ENCODE measurements around the gene SRP14. TPM values are rescaled to one million over a fixed set of nuclear protein-coding genes. Genes with fewer than 3 reads are reported as not detected.

SRP14 gene
- total RNA-seq, 1 experiment from 2014 or later = 166 TPM

- POLR2A ChIA-PET = interaction anchor here (0.6 kb wide), 1 partner anchor 176 kb away, joined by 6 read pairs; no protein-coding TSS in a partner anchor
- H3K4me1 ChIP-seq (ENCODE audit: control insufficient read depth, insufficient read depth, low read length) = peaks cover 21% of the 10 kb centered on the region
- in situ Hi-C loops (cut with HindIII; ENCODE audit: low pct_unique_long_range_greater_than_20kb, low sequenced_read_pairs) = no loop called here
- CTCF ChIA-PET = interaction anchor here (0.5 kb wide), 1 partner anchor 116 kb away, joined by 10 read pairs; no protein-coding TSS in a partner anchor
- no peak overlapping the region for H3K4me3 ChIP-seq (ENCODE audit: low read depth in 2 of 2, low read length in 2 of 2)
- intact Hi-C loops (cut with micrococcal nuclease; ENCODE audit: unreplicated experiment) = no loop called here
- no peaks in the 10 kb centered on the region for H3K27me3 ChIP-seq (ENCODE audit: control insufficient read depth, insufficient read depth, low read length)
- ATAC-seq (no peak), DNase-seq (ENCODE audit: low read depth, low spot score) (no peak)
- no TSS peak for BruUV-seq (replicated peaks)
- no peak for TF ChIP-seq POLR2AphosphoS5 (IDR thresholded peaks at IDR 0.05; ENCODE audit: low read depth, low read length)
- no peak for TF ChIP-seq SIN3A (IDR thresholded peaks at IDR 0.05; ENCODE audit: borderline replicate concordance, insufficient read depth, low read depth, low read length)
- TF ChIP-seq CTCF (IDR thresholded peaks at IDR 0.05) = no peak
- TF ChIP-seq TCF7L2 (IDR thresholded peaks at IDR 0.05; ENCODE audit: low read depth, low read length) = no peak
- no peak for TF ChIP-seq REST (IDR thresholded peaks at IDR 0.05; ENCODE audit: insufficient read depth in 1 of 2, low read depth in 2 of 2, low read length in 1 of 2)
- no peaks in the 10 kb centered on the region for H3K36me3 ChIP-seq (ENCODE audit: control insufficient read depth, insufficient read depth, low read length)
- peak overlapping the region; percentile 52; the same call in 1 of the 2 replicates for H3K27ac ChIP-seq (ENCODE audit: low read length)
- H3K9me3 ChIP-seq (ENCODE audit: control insufficient read depth, insufficient read depth, low read depth, low read length) = no peaks in the 10 kb centered on the region
Observed at GRCh38 chr15:40053831-40054604, 15.0 kb upstream of the SRP14 start.

- no TSS peak for BruUV-seq (replicated peaks)
- ChIA-PET CTCF (interaction anchor here (0.6 to 0.9 kb wide), 2 partner anchors 51 to 83 kb away, joined by 3 to 4 read pairs; no protein-coding TSS in a partner anchor), POLR2A (no interaction called here)
Observed at GRCh38 chr15:40053079-40053830, 14.3 kb upstream of the SRP14 start.

More at GRCh38 chr15:40053079-40053830, 14.3 kb upstream of the SRP14 start:
- H3K36me3 ChIP-seq (ENCODE audit: control insufficient read depth, insufficient read depth, low read length) = no peaks in the 10 kb centered on the region
- peaks cover 21% of the 10 kb centered on the region for H3K4me1 ChIP-seq (ENCODE audit: control insufficient read depth, insufficient read depth, low read length)
- no peaks in the 10 kb centered on the region for H3K27me3 ChIP-seq (ENCODE audit: control insufficient read depth, insufficient read depth, low read length)
- in situ Hi-C loops (cut with HindIII; ENCODE audit: low pct_unique_long_range_greater_than_20kb, low sequenced_read_pairs) = no loop called here
- no peak overlapping the region for H3K4me3 ChIP-seq (ENCODE audit: low read depth in 2 of 2, low read length in 2 of 2)
- TF ChIP-seq REST (IDR thresholded peaks at IDR 0.05; ENCODE audit: insufficient read depth in 1 of 2, low read depth in 2 of 2, low read length in 1 of 2) = no peak
- no peak for TF ChIP-seq POLR2AphosphoS5 (IDR thresholded peaks at IDR 0.05; ENCODE audit: low read depth, low read length)
- TF ChIP-seq SIN3A (IDR thresholded peaks at IDR 0.05; ENCODE audit: borderline replicate concordance, insufficient read depth, low read depth, low read length) = no peak
- peak; percentile 42; the same call in 1 of the 2 replicates for TF ChIP-seq CTCF (IDR thresholded peaks at IDR 0.05)
- no peak for TF ChIP-seq TCF7L2 (IDR thresholded peaks at IDR 0.05; ENCODE audit: low read depth, low read length)
- intact Hi-C loops (cut with micrococcal nuclease; ENCODE audit: unreplicated experiment) = no loop called here
- ATAC-seq = no peak
- no peak for DNase-seq (ENCODE audit: low read depth, low spot score)
- no peaks in the 10 kb centered on the region for H3K9me3 ChIP-seq (ENCODE audit: control insufficient read depth, insufficient read depth, low read depth, low read length)
- H3K27ac ChIP-seq (ENCODE audit: low read length) = peak overlapping the region; percentile 35; the same call in 1 of the 2 replicates

Measured in Panc1 (cell line).